Stimulated activated memory B cell treated with anti-CD40 and anti-IgM and Interleukin-4, amounts not matched to agents 10 μg/mL and 1 μg/mL and 100 μg/mL, for 72 hours (primary cell): ENCODE measurements around the gene DR1.

Source experiments
- ATAC-seq: fragments of 150-1000 bp; cut with Tn5 transposase; 2 replicates; pipeline ENCODE4 v1.10.0; 2021
- H3K27ac Mint-ChIP-seq: one replicate; pipeline ENCODE4 v1.8.0; 2022; ENCODE audit warnings: mild to moderate bottlenecking, mixed read lengths
- H3K27me3 Mint-ChIP-seq: one replicate; pipeline ENCODE4 v1.8.0; 2022; ENCODE audit warnings: mixed read lengths
- H3K36me3 Mint-ChIP-seq: one replicate; pipeline ENCODE4 v1.8.0; 2022; ENCODE audit warnings: mixed read lengths
- H3K4me1 Mint-ChIP-seq: one replicate; pipeline ENCODE4 v1.8.0; 2022; ENCODE audit warnings: mixed read lengths
- H3K4me3 Mint-ChIP-seq: one replicate; pipeline ENCODE4 v1.8.0; 2022; ENCODE audit warnings: mild to moderate bottlenecking, moderate library complexity, mixed read lengths
- H3K9me3 Mint-ChIP-seq: one replicate; pipeline ENCODE4 v1.8.0; 2022; ENCODE audit warnings: mixed read lengths

Gene DR1

GRCh38 chr1:93345633-93346420 is at the start of gene DR1:
Gene DR1 (plus strand): TSS chr1:93345907. CDS start chr1:93346646, 739 bp downstream.
- H3K4me3 Mint-ChIP-seq, result peak within 1 kb of the TSS; percentile 98
- no peaks in the 10 kb centered on the region for H3K27me3 Mint-ChIP-seq
- peaks cover 30% of the 10 kb centered on the region for H3K4me1 Mint-ChIP-seq
- peak within 1 kb of the TSS; percentile 96 for H3K27ac Mint-ChIP-seq
- ATAC-seq, result peak; percentile 92
- peaks cover 5% of the 10 kb centered on the region for H3K36me3 Mint-ChIP-seq
- H3K9me3 Mint-ChIP-seq, result no peaks in the 10 kb centered on the region

DNA sequence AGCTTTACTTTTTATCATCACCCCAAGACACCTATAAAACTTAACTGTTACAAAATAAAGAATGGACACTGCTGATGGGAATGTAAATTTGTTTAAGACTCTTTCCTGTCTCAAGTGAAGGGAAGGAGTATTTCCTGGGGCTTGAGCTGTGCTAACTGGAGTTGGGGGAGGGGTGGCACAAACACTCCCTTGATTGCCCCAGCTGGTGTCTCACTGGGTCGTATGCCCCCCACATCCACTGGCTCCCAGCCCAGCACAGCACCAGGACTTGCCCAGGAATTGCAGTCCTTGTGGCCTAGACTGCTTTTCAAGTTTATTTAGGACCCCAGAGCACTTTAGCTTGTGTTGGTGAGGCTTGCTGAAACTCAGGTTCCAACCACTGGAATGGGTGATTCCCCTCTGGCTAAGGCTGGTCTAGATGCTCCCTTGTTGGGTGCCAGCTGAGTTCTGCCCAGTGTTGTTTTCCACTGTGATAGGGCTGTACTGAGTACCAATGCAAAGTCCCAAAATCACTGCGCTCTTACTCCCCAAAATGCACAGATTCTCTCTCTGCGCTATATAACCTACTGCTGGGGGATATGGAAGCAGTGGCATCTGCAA is 49.1 kb upstream of the DR1 start:
- peaks cover 4% of the 10 kb centered on the region for H3K4me1 Mint-ChIP-seq
- H3K9me3 Mint-ChIP-seq, result no peaks in the 10 kb centered on the region
- peaks cover 40% of the 10 kb centered on the region for H3K36me3 Mint-ChIP-seq
- no peak for ATAC-seq
- no peak overlapping the region for H3K4me3 Mint-ChIP-seq
- no peaks in the 10 kb centered on the region for H3K27me3 Mint-ChIP-seq
- H3K27ac Mint-ChIP-seq, result no peak overlapping the region

DNA sequence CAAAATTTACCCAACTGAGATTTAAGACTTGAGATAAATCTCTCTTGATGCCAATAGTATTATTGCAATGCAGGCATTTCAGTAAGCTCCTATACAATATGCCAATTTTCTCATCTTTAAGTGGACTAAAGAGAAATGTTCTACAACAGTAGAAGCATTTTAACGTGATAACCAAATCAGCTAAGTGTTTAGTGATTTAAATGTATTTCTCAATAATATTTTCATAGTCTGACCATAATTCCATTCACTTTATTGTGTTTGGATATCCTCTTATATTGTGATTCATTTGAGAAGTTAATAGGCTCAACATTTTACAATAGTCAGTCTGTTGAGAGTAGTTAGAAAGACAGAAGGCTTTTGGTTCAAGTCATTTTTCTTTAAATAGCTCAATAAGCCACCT is 44.6 kb upstream of the DR1 start:
- Mint-ChIP-seq H3K4me1 (no peaks in the 10 kb centered on the region), H3K9me3 (no peaks in the 10 kb centered on the region), H3K36me3 (peaks cover 18% of the 10 kb centered on the region), H3K4me3 (no peak overlapping the region), H3K27ac (no peak overlapping the region), H3K27me3 (no peaks in the 10 kb centered on the region)
- ATAC-seq, result no peak

DNA sequence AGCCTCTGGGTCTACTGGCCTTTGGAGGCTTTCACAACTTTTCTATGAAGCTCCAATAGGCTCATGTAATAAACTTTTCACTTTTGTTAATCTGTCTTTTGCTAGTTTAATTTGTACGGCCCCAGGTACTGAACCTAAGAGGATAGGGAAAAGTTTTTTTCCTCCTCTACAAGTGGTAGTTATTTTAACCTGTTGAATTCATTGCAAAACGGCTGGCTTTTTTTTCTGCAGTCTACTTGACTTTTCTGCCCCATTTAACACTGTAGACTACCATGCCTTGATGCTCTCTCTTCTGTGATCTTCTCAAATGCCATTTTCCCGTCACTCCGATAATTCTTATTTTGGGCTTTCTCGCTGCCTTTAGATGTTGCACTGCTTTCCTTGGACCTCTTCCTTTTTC is 43.6 kb upstream of the DR1 start:
- no peak overlapping the region for H3K27ac Mint-ChIP-seq
- no peak overlapping the region for H3K4me3 Mint-ChIP-seq
- no peaks in the 10 kb centered on the region for H3K4me1 Mint-ChIP-seq
- peaks cover 18% of the 10 kb centered on the region for H3K36me3 Mint-ChIP-seq
- H3K27me3 Mint-ChIP-seq, result no peaks in the 10 kb centered on the region
- no peak for ATAC-seq
- no peaks in the 10 kb centered on the region for H3K9me3 Mint-ChIP-seq

DNA sequence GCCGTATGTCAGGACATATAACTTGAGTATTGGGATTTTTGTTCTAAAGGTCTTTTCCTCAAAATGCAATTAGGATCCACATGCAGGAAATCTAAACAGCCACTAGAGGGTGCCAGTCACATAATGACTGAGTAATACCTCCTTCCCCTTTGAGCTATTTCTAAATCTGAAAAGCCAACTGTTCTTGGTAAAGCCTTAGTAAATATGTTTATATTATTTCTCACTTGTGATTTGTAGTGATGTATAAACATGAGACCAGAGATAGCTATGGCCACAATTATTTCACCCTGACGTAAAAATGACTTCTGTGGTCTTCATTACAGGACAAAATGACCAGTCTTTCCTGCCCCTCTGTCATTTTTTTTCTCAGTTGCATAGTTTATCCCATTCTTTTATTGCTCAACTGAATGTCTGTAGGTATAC is 41.0 kb upstream of the DR1 start:
- no peak overlapping the region for H3K4me3 Mint-ChIP-seq
- no peaks in the 10 kb centered on the region for H3K4me1 Mint-ChIP-seq
- ATAC-seq, result peak; percentile 50
- no peaks in the 10 kb centered on the region for H3K9me3 Mint-ChIP-seq
- no peak overlapping the region for H3K27ac Mint-ChIP-seq
- no peaks in the 10 kb centered on the region for H3K27me3 Mint-ChIP-seq
- peaks cover 8% of the 10 kb centered on the region for H3K36me3 Mint-ChIP-seq

DNA sequence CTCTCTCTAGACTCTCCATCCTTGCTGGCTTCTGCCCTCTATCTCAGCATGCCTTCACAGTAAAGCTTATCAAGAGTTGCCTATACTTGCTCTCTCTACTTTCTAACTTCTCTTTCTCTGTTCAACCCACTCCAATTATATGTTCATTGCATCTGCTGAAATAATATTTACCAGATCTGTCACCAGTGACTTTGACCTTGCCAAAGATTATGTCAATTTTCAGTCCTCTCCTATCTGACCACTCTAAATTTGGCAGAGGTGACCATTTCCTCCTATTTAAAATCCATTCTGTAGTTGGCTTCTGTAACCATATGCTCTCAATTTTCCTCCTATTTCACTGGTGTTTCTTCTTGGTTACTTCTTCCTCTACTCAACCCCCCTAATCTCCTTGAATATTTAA is 38.8 kb upstream of the DR1 start:
- peaks cover 8% of the 10 kb centered on the region for H3K36me3 Mint-ChIP-seq
- no peak overlapping the region for H3K4me3 Mint-ChIP-seq
- H3K27ac Mint-ChIP-seq, result no peak overlapping the region
- H3K4me1 Mint-ChIP-seq, result no peaks in the 10 kb centered on the region
- no peaks in the 10 kb centered on the region for H3K27me3 Mint-ChIP-seq
- no peak for ATAC-seq
- H3K9me3 Mint-ChIP-seq, result no peaks in the 10 kb centered on the region

- ATAC-seq, result no peak
- no peaks in the 10 kb centered on the region for H3K27me3 Mint-ChIP-seq
- no peaks in the 10 kb centered on the region for H3K9me3 Mint-ChIP-seq
- no peaks in the 10 kb centered on the region for H3K4me1 Mint-ChIP-seq
- no peak overlapping the region for H3K27ac Mint-ChIP-seq
- peaks cover 25% of the 10 kb centered on the region for H3K36me3 Mint-ChIP-seq
- H3K4me3 Mint-ChIP-seq, result no peak overlapping the region
Measured at GRCh38 chr1:93313026-93313425, 32.7 kb upstream of the DR1 start.

DNA sequence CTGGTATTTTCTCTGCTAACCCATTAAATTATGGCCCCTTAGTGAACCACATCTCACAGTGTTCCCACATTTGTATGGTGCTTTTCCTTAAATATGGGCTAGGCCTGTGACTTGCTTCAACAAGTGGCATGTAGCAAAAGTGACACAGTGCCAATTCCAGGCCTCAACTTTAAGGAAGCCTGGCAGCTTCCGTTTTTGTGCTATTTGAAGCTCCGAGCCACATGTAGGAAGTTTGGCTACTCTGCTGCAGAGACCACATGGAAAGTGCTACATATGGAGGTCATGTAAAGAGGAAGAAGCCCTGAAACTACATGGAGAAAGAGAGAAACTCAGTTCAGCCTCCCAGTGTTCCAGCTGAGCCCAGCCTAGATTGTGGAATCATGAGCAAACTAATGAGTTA is 28.5 kb upstream of the DR1 start:
- Mint-ChIP-seq H3K4me1 (no peaks in the 10 kb centered on the region), H3K4me3 (no peak overlapping the region), H3K9me3 (no peaks in the 10 kb centered on the region), H3K36me3 (peaks cover 30% of the 10 kb centered on the region), H3K27me3 (no peaks in the 10 kb centered on the region), H3K27ac (no peak overlapping the region)
- no peak for ATAC-seq

GRCh38 chr1:93317943-93318342 is 27.8 kb upstream of the DR1 start:
- H3K27me3 Mint-ChIP-seq, result no peaks in the 10 kb centered on the region
- H3K4me1 Mint-ChIP-seq, result no peaks in the 10 kb centered on the region
- H3K27ac Mint-ChIP-seq, result no peak overlapping the region
- H3K9me3 Mint-ChIP-seq, result no peaks in the 10 kb centered on the region
- peaks cover 29% of the 10 kb centered on the region for H3K36me3 Mint-ChIP-seq
- no peak for ATAC-seq
- no peak overlapping the region for H3K4me3 Mint-ChIP-seq

- ATAC-seq, result no peak
- H3K27ac Mint-ChIP-seq, result no peak overlapping the region
- no peaks in the 10 kb centered on the region for H3K4me1 Mint-ChIP-seq
- no peaks in the 10 kb centered on the region for H3K9me3 Mint-ChIP-seq
- H3K36me3 Mint-ChIP-seq, result peaks cover 17% of the 10 kb centered on the region
- no peak overlapping the region for H3K4me3 Mint-ChIP-seq
- H3K27me3 Mint-ChIP-seq, result no peaks in the 10 kb centered on the region
Measured at GRCh38 chr1:93321720-93322119, 24.0 kb upstream of the DR1 start.

- H3K36me3 Mint-ChIP-seq, result peaks cover 17% of the 10 kb centered on the region
- no peaks in the 10 kb centered on the region for H3K27me3 Mint-ChIP-seq
- ATAC-seq, result no peak
- no peaks in the 10 kb centered on the region for H3K4me1 Mint-ChIP-seq
- H3K4me3 Mint-ChIP-seq, result no peak overlapping the region
- no peak overlapping the region for H3K27ac Mint-ChIP-seq
- no peaks in the 10 kb centered on the region for H3K9me3 Mint-ChIP-seq
Measured at GRCh38 chr1:93322349-93322748, 23.4 kb upstream of the DR1 start.

GRCh38 chr1:93323185-93323820 is 22.4 kb upstream of the DR1 start:
- ATAC-seq, result no peak
- H3K4me1 Mint-ChIP-seq, result no peaks in the 10 kb centered on the region

DNA sequence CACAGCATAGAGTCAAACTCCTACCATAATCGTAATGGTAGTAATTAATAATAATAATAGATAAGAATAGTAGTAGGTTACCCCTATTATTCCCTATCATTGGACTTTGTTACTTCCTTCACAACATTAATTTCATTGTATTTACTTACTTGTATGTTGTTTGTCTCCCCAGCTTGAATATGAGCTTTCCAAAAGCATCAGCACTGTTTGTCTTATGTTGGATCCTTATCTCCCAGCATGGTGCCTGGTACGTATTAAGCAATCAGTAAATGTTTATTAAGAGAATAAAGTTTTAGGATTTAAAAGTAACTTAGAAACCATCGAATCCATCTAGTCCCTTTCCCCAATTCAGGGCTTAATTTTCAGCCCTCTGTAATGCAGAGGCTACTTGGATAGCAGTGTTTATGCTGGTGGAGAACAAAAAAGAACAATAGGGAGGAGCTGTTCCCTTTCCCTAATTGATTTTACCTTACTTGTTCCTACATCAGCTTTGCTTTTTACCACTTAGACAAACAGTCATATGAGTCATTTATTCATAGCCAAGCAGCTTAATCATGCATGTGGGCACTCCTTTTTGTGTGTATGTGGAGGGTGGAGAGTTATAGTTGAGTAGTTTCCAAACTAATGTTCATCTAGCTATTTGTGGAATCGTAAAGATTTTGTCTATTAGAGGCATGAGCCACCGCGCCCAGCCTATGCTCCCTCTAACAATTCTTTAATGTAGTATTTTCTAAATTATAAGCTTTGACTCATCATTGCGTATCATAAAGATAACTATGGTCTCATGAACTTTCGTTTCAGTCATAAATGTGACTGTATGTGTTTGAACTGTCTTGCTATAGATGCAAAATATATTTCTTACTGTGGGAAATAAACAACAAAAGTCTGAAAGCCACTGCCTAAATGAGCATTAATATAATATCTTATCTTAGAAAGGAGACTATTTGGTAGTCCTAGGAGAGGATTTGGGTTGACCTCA is 20.9 kb upstream of the DR1 start:
- no peak overlapping the region for H3K27ac Mint-ChIP-seq
- H3K27me3 Mint-ChIP-seq, result no peaks in the 10 kb centered on the region
- no peak for ATAC-seq
- no peaks in the 10 kb centered on the region for H3K9me3 Mint-ChIP-seq
- peaks cover 14% of the 10 kb centered on the region for H3K36me3 Mint-ChIP-seq
- H3K4me3 Mint-ChIP-seq, result no peak overlapping the region
- H3K4me1 Mint-ChIP-seq, result no peaks in the 10 kb centered on the region

More at GRCh38 chr1:93323185-93323820, 22.4 kb upstream of the DR1 start:
- Mint-ChIP-seq H3K9me3 (no peaks in the 10 kb centered on the region), H3K36me3 (peaks cover 17% of the 10 kb centered on the region), H3K4me3 (no peak overlapping the region), H3K27ac (no peak overlapping the region), H3K27me3 (no peaks in the 10 kb centered on the region)

DNA sequence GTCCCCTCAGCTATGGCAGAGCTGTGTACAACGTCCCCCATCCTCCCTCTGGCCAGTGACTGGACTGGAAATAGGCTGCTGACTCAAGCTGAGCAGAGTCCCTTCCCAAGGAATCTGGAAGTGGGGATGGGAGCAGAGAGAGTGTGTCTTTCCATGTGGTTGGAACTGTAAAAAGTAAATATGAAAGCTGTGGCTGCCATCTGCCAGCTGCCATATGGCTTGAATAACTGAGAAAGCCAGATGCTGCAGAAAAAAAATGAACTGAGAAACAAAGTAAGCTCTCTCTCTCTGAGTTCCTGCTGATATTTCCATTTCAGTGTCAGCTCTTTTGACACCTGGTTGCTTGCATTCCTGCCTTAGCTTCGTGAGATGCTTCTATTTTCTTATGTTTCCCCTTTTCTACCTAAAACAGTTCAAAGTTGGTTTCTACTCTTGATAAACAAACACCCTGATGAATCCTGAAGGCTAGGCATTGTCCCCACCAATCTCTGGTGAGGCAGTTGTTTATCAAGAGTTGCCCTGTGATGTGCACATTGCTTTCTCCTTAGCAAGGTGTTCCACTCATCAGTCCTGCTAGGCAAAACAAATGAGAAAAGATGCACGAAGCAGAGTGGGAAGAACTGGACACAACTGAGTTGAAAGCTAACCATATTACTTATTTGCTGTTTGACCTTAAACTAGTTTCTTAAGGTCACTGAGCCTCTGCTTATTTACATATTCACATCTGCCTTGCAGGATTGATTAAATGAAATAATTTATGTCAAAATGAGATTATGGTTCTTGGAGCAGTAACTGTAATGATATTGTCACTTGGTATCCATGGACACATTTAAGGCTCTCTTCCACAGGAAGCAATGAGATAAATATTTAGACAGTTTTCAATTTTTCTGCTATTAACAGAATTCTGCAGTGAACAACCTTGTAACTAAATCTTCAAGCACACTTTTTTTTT is 16.6 kb upstream of the DR1 start:
- peaks cover 14% of the 10 kb centered on the region for H3K36me3 Mint-ChIP-seq
- no peak overlapping the region for H3K27ac Mint-ChIP-seq
- H3K9me3 Mint-ChIP-seq, result no peaks in the 10 kb centered on the region
- H3K27me3 Mint-ChIP-seq, result no peaks in the 10 kb centered on the region
- ATAC-seq, result no peak
- H3K4me1 Mint-ChIP-seq, result no peaks in the 10 kb centered on the region
- no peak overlapping the region for H3K4me3 Mint-ChIP-seq
